ENCODE measurements around the gene AMFR. TPM values are rescaled to one million over a fixed set of nuclear protein-coding genes. Genes with fewer than 3 reads are reported as not detected.

AMFR gene
- total and polyA plus RNA-seq, 2 of the 8 experiments (the other 6 are each of a cell fraction or from before 2014, with no cell fraction given), result 18.6 to 21.7 TPM

DNA sequence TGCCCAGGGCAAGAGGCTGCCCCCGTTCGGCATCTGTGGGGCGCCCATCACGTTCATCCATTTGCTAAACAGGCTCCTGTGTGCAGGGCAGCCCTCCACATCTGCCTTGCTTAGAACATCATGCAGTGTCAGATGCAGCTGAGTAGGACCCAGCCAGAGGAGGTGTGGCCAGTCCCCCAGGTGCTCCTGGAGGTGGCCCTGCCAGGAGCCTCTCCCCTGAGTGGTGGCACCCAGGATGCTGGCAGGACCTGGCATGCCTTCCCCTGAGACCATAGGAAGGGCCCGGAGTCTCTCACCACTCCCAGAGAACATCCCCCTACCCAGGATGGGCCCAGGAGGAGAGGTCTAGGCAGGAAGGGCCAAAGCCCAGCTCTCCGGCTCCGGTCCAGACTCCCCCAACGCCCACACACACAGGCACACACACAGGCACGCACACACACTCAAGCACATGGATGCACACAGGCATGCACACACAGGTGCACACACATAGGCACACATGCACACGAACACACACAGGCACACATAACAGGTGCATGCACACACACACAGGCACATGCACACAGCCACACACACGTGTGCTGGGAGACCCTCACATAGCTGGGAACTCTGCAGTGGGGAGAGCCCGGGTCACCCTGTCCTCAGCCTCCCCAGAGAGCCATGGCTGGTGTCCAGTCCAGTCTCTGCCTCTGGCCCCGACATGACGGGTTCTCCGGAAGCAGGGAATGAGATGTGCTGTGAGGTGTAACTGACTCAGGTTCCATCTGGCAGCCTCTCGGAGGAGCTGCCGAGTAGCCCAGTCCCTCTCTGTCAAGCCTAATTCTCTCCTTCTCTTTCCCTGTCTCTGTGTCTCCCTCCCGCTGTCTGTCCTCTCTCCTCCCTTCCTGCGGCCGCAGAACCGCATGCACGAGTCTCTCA lies 74.6 kb downstream of the AMFR start (continued):
- TF ChIP-seq SIN3A (conservative IDR thresholded peaks at IDR 0.05 in 1 of 2, IDR thresholded peaks at IDR 0.05 in 1 of 2; ENCODE audit: low read depth in 1 of 2, low read length in 2 of 2), result no peak
- no peak for TF ChIP-seq SP1 (IDR thresholded peaks at IDR 0.05; ENCODE audit: low read depth, low read length)
- no peak for TF ChIP-seq NANOG (IDR thresholded peaks at IDR 0.05; ENCODE audit: insufficient read depth, low read depth, low read length, poor library complexity, severe bottlenecking)
- no peak for TF ChIP-seq SIX5 (IDR thresholded peaks at IDR 0.05; ENCODE audit: low read depth, low read length)
- no peak for TF ChIP-seq SP4 (IDR thresholded peaks at IDR 0.05; ENCODE audit: low read length)
- no peak for TF ChIP-seq RXRA (IDR thresholded peaks at IDR 0.05; ENCODE audit: insufficient read depth, low read depth, low read length)
- TF ChIP-seq RFX5 (IDR thresholded peaks at IDR 0.05; ENCODE audit: borderline replicate concordance, low read depth, low read length), result no peak
- TF ChIP-seq, protein P1, sequence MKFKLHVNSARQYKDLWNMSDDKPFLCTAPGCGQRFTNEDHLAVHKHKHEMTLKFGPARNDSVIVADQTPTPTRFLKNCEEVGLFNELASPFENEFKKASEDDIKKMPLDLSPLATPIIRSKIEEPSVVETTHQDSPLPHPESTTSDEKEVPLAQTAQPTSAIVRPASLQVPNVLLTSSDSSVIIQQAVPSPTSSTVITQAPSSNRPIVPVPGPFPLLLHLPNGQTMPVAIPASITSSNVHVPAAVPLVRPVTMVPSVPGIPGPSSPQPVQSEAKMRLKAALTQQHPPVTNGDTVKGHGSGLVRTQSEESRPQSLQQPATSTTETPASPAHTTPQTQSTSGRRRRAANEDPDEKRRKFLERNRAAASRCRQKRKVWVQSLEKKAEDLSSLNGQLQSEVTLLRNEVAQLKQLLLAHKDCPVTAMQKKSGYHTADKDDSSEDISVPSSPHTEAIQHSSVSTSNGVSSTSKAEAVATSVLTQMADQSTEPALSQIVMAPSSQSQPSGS (IDR thresholded peaks at IDR 0.05; ENCODE audit: low read length), result no peak
- no peak for TF ChIP-seq SIRT6 (IDR thresholded peaks at IDR 0.05; ENCODE audit: low read length)
